ENCODE measurements around the gene ACO2.
A peak's percentile ranks its signal among the peaks of the same experiment; 100 is the strongest.

The ACO2 gene

GRCh38 chr22:41573677-41574076 is 104.8 kb downstream of the ACO2 start:
- DNase-seq: no peak

- DNase-seq: no peak
Measured at GRCh38 chr22:41574847-41575381, 106.0 kb downstream of the ACO2 start.

GRCh38 chr22:41575533-41575932 is 106.6 kb downstream of the ACO2 start:
- DNase-seq: no peak

- DNase-seq: peak; percentile 12
Measured at GRCh38 chr22:41576877-41577276, 108.0 kb downstream of the ACO2 start.

GRCh38 chr22:41578114-41578513 is 109.2 kb downstream of the ACO2 start:
- no peak for DNase-seq
